ENCODE results near the gene FBXW7. TPM values are rescaled to one million over a fixed set of nuclear protein-coding genes. Genes with fewer than 3 reads are reported as not detected.

The FBXW7 gene
- total RNA-seq, 1 donor from 2014 or later: 23.3 TPM

DNA sequence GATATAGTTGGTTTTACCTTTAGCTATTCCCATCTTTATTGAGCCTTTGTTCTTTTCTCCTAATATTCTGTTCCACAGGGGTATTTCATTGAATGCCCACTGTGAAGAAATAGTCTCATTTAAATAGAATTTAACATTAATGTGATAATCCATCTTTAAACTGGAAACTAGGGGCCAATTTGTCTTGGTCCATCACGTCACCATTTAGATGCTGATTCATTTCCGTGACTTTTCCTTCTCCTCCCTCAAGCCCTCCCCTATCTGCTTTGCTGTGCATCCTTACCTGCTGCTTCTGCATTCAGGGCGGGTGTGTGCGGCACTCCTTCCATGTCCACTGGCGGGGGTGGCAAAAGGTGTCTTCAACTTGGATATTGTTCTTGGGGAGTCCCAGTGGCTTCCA lies 241.1 kb downstream of the FBXW7 start:
- Mint-ChIP-seq H3K36me3 (ENCODE audit: low read depth) (no peaks in the 10 kb centered on the region), H3K4me1 (ENCODE audit: low read depth) (peaks cover 7% of the 10 kb centered on the region), H3K9me3 (ENCODE audit: low read depth) (no peaks in the 10 kb centered on the region), H3K27ac (ENCODE audit: unreplicated experiment) (no peak overlapping the region), H3K4me3 (ENCODE audit: unreplicated experiment) (no peak overlapping the region), H3K27me3 (ENCODE audit: low read depth) (peaks cover 39% of the 10 kb centered on the region)
- no peak for TF ChIP-seq CTCF (IDR thresholded peaks at IDR 0.05)
- DNase-seq (ENCODE audit: low spot score): no peak

- Mint-ChIP-seq H3K27ac (ENCODE audit: unreplicated experiment) (no peak overlapping the region), H3K36me3 (ENCODE audit: low read depth) (no peaks in the 10 kb centered on the region), H3K9me3 (ENCODE audit: low read depth) (no peaks in the 10 kb centered on the region), H3K27me3 (ENCODE audit: low read depth) (peaks cover 36% of the 10 kb centered on the region), H3K4me3 (ENCODE audit: unreplicated experiment) (no peak overlapping the region), H3K4me1 (ENCODE audit: low read depth) (peaks cover 7% of the 10 kb centered on the region)
- no peak for DNase-seq (ENCODE audit: low spot score)
- no peak for TF ChIP-seq CTCF (IDR thresholded peaks at IDR 0.05)
Measured at GRCh38 chr4:152294331-152294730, 241.6 kb downstream of the FBXW7 start.

- H3K4me3 Mint-ChIP-seq (ENCODE audit: unreplicated experiment): no peak overlapping the region
- H3K4me1 Mint-ChIP-seq (ENCODE audit: low read depth): peaks cover 7% of the 10 kb centered on the region
- no peaks in the 10 kb centered on the region for H3K9me3 Mint-ChIP-seq (ENCODE audit: low read depth)
- peaks cover 29% of the 10 kb centered on the region for H3K27me3 Mint-ChIP-seq (ENCODE audit: low read depth)
- no peak for TF ChIP-seq CTCF (IDR thresholded peaks at IDR 0.05)
- H3K27ac Mint-ChIP-seq (ENCODE audit: unreplicated experiment): no peak overlapping the region
- DNase-seq (ENCODE audit: low spot score): no peak
- H3K36me3 Mint-ChIP-seq (ENCODE audit: low read depth): no peaks in the 10 kb centered on the region
Measured at GRCh38 chr4:152293527-152293926, 242.4 kb downstream of the FBXW7 start.

GRCh38 chr4:152290366-152290921 lies 245.4 kb downstream of the FBXW7 start:
- Mint-ChIP-seq H3K27ac (ENCODE audit: unreplicated experiment) (no peak overlapping the region), H3K36me3 (ENCODE audit: low read depth) (no peaks in the 10 kb centered on the region), H3K4me1 (ENCODE audit: low read depth) (peaks cover 14% of the 10 kb centered on the region), H3K27me3 (ENCODE audit: low read depth) (peaks cover 21% of the 10 kb centered on the region), H3K4me3 (ENCODE audit: unreplicated experiment) (no peak overlapping the region), H3K9me3 (ENCODE audit: low read depth) (no peaks in the 10 kb centered on the region)
- TF ChIP-seq CTCF (IDR thresholded peaks at IDR 0.05): no peak
- no peak for DNase-seq (ENCODE audit: low spot score)

GRCh38 chr4:152289941-152290340 lies 246.0 kb downstream of the FBXW7 start:
- Mint-ChIP-seq H3K27me3 (ENCODE audit: low read depth) (peaks cover 20% of the 10 kb centered on the region), H3K4me3 (ENCODE audit: unreplicated experiment) (no peak overlapping the region), H3K27ac (ENCODE audit: unreplicated experiment) (peak overlapping the region; percentile 6), H3K36me3 (ENCODE audit: low read depth) (no peaks in the 10 kb centered on the region), H3K9me3 (ENCODE audit: low read depth) (no peaks in the 10 kb centered on the region), H3K4me1 (ENCODE audit: low read depth) (peaks cover 14% of the 10 kb centered on the region)
- TF ChIP-seq CTCF (IDR thresholded peaks at IDR 0.05): no peak
- no peak for DNase-seq (ENCODE audit: low spot score)

All from chondrocyte (in vitro differentiated cells).